T-helper 17 cell (primary cell): ENCODE results near the gene TRAF3. TPM values are rescaled to one million over a fixed set of nuclear protein-coding genes. Genes with fewer than 3 reads are reported as not detected.
"Not testable (repeated sequence)": the region's sequence is repeated elsewhere in the genome, so short reads cannot be mapped to it uniquely, and the experiment has no call there.

ENCODE experiments used
- ATAC-seq: fragments of 150-1000 bp; cut with Tn5 transposase; 2 replicates; pipeline ENCODE4 v1.10.0; 2021; ENCODE audit warnings: mild to moderate bottlenecking, moderate library complexity
- DNase-seq, 3 donors: peaks; one replicate each; pipeline versions ENCODE4 v3.0.0 to v3.0.0-alpha.2; 2020 to 2021
- H3K9me3 ChIP-seq: one replicate; pipeline ENCODE4 v1.7.0; 2013; ENCODE audit warnings: low read length, mild to moderate bottlenecking; ENCODE audit not compliant: control insufficient read depth, poor library complexity, severe bottlenecking
- H3K27ac Mint-ChIP-seq: one replicate; pipeline ENCODE4 v1.8.0; 2022; ENCODE audit warnings: mild to moderate bottlenecking, moderate library complexity, mixed read lengths
- H3K27me3 Mint-ChIP-seq: one replicate; pipeline ENCODE4 v1.8.0; 2022; ENCODE audit warnings: mixed read lengths
- H3K36me3 Mint-ChIP-seq: one replicate; pipeline ENCODE4 v1.8.0; 2022; ENCODE audit warnings: low read depth, mixed read lengths
- H3K4me1 Mint-ChIP-seq: one replicate; pipeline ENCODE4 v1.8.0; 2022; ENCODE audit warnings: mild to moderate bottlenecking, mixed read lengths
- H3K4me3 Mint-ChIP-seq: one replicate; pipeline ENCODE4 v1.8.0; 2022; ENCODE audit warnings: mild to moderate bottlenecking, moderate library complexity, mixed read lengths
- total RNA-seq, 4 donors: library from RNA in 2 of 4; stranded (reverse) in 2 of 4; gene quantifications; one replicate each; pipeline ENCODE4 v1.2.3 and lab custom pipeline; 2022 to 2026

The TRAF3 gene
- total RNA-seq, 2 donors from 2014 or later: 47.8 to 54.4 TPM

DNA sequence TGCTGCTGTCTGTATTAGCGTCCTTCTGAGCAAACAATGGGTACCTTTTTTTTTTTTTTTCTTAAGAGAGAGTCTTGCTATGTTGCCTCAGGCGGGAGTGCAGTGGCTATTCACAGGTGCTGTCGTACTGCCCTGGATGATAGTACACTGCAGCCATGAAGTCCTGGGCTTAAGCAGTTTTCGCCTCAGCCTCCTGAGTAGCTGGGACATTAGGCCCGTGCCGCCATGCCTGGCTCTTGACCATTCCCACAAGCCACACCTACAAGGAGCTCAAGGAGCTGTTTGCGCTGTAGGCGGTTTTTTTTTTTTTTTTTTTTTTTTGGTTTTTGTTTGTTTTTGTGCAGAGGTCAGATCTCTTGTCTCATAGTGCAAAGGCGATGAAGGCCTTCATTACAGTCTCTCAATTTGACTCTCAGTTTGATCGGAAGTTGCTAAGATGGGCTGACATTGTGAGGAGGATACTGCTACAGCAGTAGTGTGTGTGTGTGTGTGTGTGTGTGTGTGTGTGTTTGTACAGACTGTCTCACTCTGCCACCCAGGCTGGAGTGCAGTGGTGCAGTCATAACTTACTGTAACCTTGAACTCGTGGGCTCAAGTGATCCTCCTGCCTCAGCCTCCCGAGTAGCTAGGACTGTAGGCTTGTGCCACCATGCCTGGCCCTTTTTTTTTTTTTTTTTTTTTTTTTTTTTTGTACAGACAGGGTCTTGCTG, 34.2 kb downstream of the TRAF3 start:
- H3K4me1 Mint-ChIP-seq: peaks cover 56% of the 10 kb centered on the region
- peaks cover 3% of the 10 kb centered on the region for H3K36me3 Mint-ChIP-seq
- no peak overlapping the region for H3K4me3 Mint-ChIP-seq
- DNase-seq: no peak
- no peaks in the 10 kb centered on the region for H3K27me3 Mint-ChIP-seq
- H3K9me3 ChIP-seq: no peaks in the 10 kb centered on the region
- H3K27ac Mint-ChIP-seq: peak overlapping the region; percentile 34
- no peak for ATAC-seq

DNA sequence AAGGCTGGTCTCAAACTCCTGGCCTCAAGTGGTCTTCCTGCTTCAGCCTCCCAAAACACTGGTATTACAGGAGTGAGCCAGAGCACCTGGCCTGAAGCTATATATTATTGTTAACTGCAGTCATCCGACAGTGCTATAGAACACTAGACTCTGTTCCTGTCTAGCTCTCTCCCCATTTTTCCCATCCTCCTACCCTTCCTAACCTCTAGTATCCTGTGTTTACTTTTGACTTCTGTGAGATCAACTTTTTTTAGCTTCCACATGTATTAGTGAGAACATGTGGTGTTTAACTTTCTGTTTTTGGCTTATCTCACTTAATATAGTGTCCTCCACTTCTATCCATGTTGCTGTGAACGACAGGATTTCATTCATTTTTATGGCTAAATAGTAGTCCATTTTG, 34.7 kb downstream of the TRAF3 start:
- H3K27ac Mint-ChIP-seq: peak overlapping the region; percentile 34
- DNase-seq (no peak), ATAC-seq (no peak)
- H3K4me1 Mint-ChIP-seq: peaks cover 56% of the 10 kb centered on the region
- no peaks in the 10 kb centered on the region for H3K9me3 ChIP-seq
- H3K36me3 Mint-ChIP-seq: peaks cover 9% of the 10 kb centered on the region
- H3K27me3 Mint-ChIP-seq: no peaks in the 10 kb centered on the region
- no peak overlapping the region for H3K4me3 Mint-ChIP-seq

- no peak for ATAC-seq
- peaks cover 58% of the 10 kb centered on the region for H3K4me1 Mint-ChIP-seq
- H3K4me3 Mint-ChIP-seq: no peak overlapping the region
- no peaks in the 10 kb centered on the region for H3K9me3 ChIP-seq
- H3K27me3 Mint-ChIP-seq: no peaks in the 10 kb centered on the region
- no peak for DNase-seq
- peaks cover 11% of the 10 kb centered on the region for H3K36me3 Mint-ChIP-seq
- H3K27ac Mint-ChIP-seq: peak overlapping the region; percentile 76
Measured at GRCh38 chr14:102813691-102814090, 36.4 kb downstream of the TRAF3 start.

GRCh38 chr14:102817318-102817717, 40.1 kb downstream of the TRAF3 start:
- DNase-seq: no peak
- no peak for ATAC-seq
- H3K27ac Mint-ChIP-seq: peak overlapping the region; percentile 89
- no peaks in the 10 kb centered on the region for H3K9me3 ChIP-seq
- H3K27me3 Mint-ChIP-seq: no peaks in the 10 kb centered on the region
- peaks cover 54% of the 10 kb centered on the region for H3K4me1 Mint-ChIP-seq
- H3K36me3 Mint-ChIP-seq: peaks cover 11% of the 10 kb centered on the region
- H3K4me3 Mint-ChIP-seq: peak overlapping the region; percentile 1

DNA sequence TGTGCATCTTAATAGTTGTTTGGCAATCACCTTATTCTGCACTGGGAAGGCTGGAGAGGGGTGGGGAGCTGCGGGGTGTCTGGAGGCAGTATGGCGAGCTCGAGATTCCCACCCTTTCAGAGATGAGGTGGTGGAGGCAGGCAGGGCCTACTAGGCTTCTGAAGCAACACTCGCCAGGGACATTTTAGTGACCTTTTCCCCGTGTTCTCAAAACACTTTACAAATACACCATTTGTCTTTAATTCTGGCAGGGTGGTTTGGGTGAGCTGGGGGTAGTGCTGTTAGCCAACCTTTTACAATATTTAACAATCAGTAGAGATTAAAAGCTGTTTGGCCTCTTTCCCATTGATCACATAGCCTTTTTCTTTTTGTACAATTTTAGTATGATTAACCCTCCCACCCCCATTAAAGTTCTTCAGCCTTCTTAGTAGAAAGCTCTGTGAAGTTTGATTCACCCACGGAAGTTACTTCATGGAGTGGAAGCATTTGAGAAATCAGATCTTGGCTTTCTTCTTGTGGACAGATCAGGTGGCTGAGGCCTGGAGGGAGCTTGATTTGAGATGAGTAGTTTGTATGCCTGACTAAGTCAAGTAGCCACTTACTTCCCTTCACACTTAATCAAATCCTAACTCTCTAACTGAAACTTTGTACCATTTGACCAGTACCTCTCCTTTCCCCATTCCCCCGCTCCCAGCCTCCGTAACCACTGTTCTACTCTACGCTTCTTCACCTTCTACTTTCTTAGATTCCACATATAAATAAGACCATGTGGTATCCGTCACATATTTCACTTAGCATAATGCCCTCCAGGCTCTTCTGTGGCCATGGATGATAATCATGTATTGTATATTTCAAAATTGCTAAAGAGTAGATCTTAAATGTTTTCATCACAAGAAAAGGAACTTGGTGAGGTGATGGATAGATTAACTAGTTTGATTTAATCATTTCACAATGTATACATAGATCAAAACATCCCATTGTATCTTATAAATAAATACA, 41.0 kb downstream of the TRAF3 start:
- DNase-seq (no peak), ATAC-seq (no peak)
- peak overlapping the region; percentile 93 for H3K27ac Mint-ChIP-seq
- no peaks in the 10 kb centered on the region for H3K9me3 ChIP-seq
- peaks cover 58% of the 10 kb centered on the region for H3K4me1 Mint-ChIP-seq
- H3K4me3 Mint-ChIP-seq: peak overlapping the region; percentile 60
- no peaks in the 10 kb centered on the region for H3K27me3 Mint-ChIP-seq
- peaks cover 11% of the 10 kb centered on the region for H3K36me3 Mint-ChIP-seq

DNA sequence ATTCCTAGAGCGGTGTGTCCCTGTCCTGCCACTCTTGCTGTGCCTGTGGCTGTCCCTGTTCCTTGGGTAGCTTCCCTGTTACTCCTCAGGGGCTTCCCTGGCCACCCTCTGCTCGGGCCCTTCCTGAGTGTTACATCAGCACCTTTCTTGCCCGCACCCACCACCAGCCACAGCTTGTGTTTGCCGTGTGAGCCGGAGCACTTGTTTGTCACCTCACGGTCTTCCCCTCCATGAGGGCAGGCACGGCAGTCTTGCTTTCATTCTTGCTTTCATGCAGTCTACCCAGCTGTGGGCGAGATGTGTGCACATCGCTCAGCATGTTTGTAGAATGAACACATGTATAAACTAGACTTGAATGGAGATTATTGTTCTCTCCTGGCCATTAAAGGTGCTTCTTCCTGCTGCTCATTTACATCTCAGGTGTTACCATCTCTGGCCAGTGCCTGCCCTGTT, 42.0 kb downstream of the TRAF3 start:
- peak overlapping the region; percentile 93 for H3K27ac Mint-ChIP-seq
- H3K36me3 Mint-ChIP-seq: peaks cover 11% of the 10 kb centered on the region
- peaks cover 55% of the 10 kb centered on the region for H3K4me1 Mint-ChIP-seq
- H3K27me3 Mint-ChIP-seq: no peaks in the 10 kb centered on the region
- ATAC-seq (peak; percentile 83), DNase-seq (peak; percentile 24 to 33 (median 32))
- H3K9me3 ChIP-seq: no peaks in the 10 kb centered on the region
- peak overlapping the region; percentile 89 for H3K4me3 Mint-ChIP-seq

GRCh38 chr14:102819747-102820330, 42.6 kb downstream of the TRAF3 start:
- Mint-ChIP-seq H3K4me1 (peaks cover 53% of the 10 kb centered on the region), H3K27ac (peak overlapping the region; percentile 93), H3K36me3 (peaks cover 11% of the 10 kb centered on the region), H3K4me3 (peak overlapping the region; percentile 89), H3K27me3 (no peaks in the 10 kb centered on the region)
- DNase-seq (no peak), ATAC-seq (peak; percentile 35)
- no peaks in the 10 kb centered on the region for H3K9me3 ChIP-seq

GRCh38 chr14:102821252-102821651, 44.0 kb downstream of the TRAF3 start:
- H3K4me3 Mint-ChIP-seq: peak overlapping the region; percentile 79

GRCh38 chr14:102822311-102822863, 45.1 kb downstream of the TRAF3 start:
- DNase-seq: no peak

More at GRCh38 chr14:102821252-102821651, 44.0 kb downstream of the TRAF3 start:
- no peaks in the 10 kb centered on the region for H3K9me3 ChIP-seq
- Mint-ChIP-seq H3K27ac (peak overlapping the region; percentile 39), H3K36me3 (peaks cover 7% of the 10 kb centered on the region), H3K27me3 (no peaks in the 10 kb centered on the region), H3K4me1 (peaks cover 58% of the 10 kb centered on the region)
- ATAC-seq (no peak), DNase-seq (no peak)

DNA sequence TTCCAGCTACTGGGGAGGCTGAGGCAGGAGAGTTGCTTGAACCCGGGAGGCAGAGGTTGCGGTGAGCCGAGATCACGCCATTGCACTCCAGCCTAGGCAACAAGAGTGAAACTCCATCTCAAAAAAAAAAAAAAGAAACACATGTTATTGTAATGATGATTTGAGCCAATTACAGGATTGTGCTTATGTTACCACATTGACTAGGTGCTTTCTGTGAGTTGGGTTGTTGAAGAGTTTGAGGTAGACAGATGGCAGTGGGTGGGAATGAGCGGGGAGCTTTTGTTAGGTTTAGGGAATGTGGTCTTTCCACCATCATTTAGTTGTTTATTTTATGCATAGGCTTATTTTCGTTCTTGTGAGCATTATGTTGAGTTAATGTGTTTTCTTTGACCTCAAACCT, 45.6 kb downstream of the TRAF3 start:
- peaks cover 52% of the 10 kb centered on the region for H3K4me1 Mint-ChIP-seq
- H3K9me3 ChIP-seq, H3K36me3 Mint-ChIP-seq, DNase-seq, H3K27me3 Mint-ChIP-seq, ATAC-seq: not testable (repeated sequence)
- H3K4me3 Mint-ChIP-seq: peak overlapping the region; percentile 81
- H3K27ac Mint-ChIP-seq: peak overlapping the region; percentile 92

More at GRCh38 chr14:102822311-102822863, 45.1 kb downstream of the TRAF3 start:
- Mint-ChIP-seq H3K27me3 (no peaks in the 10 kb centered on the region), H3K27ac (peak overlapping the region; percentile 92), H3K4me3 (peak overlapping the region; percentile 81), H3K36me3 (no peaks in the 10 kb centered on the region), H3K4me1 (peaks cover 54% of the 10 kb centered on the region)
- no peak for ATAC-seq
- no peaks in the 10 kb centered on the region for H3K9me3 ChIP-seq

DNA sequence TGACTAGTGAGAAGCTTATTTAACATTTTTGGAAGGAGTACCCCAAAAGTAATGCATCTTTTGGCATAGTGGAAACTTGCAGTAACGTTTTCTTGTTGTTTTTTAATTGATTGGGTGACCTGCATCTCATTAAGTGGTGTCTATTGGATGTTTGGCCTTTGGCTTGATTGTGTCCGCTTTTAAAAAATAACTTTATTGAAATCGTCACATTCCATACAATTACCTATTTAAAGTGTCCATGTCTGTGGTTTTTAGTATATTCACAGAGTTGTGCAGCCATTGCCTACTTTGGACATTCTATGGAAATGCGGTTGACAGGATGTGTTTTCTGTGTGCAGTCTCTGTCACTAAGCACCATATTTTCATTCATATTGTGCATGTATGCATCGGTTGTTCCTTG, 46.3 kb downstream of the TRAF3 start:
- Mint-ChIP-seq H3K36me3 (no peaks in the 10 kb centered on the region), H3K27ac (no peak overlapping the region), H3K4me3 (no peak overlapping the region), H3K27me3 (no peaks in the 10 kb centered on the region), H3K4me1 (peaks cover 49% of the 10 kb centered on the region)
- ATAC-seq: no peak
- no peaks in the 10 kb centered on the region for H3K9me3 ChIP-seq
- no peak for DNase-seq

DNA sequence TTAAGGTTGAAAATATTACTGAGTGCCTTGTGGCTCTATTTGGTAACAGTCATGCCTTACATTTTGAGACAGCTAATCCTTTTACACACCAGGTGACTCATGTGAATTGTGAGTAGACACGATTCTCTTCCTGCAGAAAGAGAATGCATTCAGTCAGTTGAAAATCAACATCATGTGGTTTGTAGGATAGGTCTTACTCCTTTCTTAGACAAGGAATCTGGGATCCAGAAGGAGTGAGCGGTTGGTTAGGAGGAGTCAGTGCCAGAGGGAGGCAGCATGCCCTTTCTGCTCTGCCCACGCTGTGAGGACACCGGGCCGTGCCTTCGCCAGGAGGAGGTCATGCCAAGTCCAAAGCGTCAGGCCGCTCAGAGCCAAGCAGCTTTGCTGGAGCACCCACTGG, 47.6 kb downstream of the TRAF3 start:
- Mint-ChIP-seq H3K4me3 (no peak overlapping the region), H3K36me3 (no peaks in the 10 kb centered on the region), H3K4me1 (peaks cover 46% of the 10 kb centered on the region), H3K27ac (peak overlapping the region; percentile 69), H3K27me3 (no peaks in the 10 kb centered on the region)
- no peaks in the 10 kb centered on the region for H3K9me3 ChIP-seq
- no peak for DNase-seq
- no peak for ATAC-seq
